Kidney epithelial cell (primary cell): ENCODE data around the gene MAGEF1. TPM values are rescaled to one million over a fixed set of nuclear protein-coding genes. Genes with fewer than 3 reads are reported as not detected.
"Not testable (repeated sequence)": the region's sequence is repeated elsewhere in the genome, so short reads cannot be mapped to it uniquely, and the experiment has no call there.

Experiments used
- DNase-seq: peaks from one replicate; pipeline ENCODE4 v3.0.0-alpha.2; 2010; ENCODE audit warnings: low read depth
- H3K27me3 ChIP-seq: 2 replicates; pipeline ENCODE4 v1.6.0; 2011; ENCODE audit warnings: low read length; ENCODE audit not compliant: control insufficient read depth, insufficient read depth
- H3K36me3 ChIP-seq: 2 replicates; pipeline ENCODE4 v1.5.1; 2011; ENCODE audit warnings: low read length; ENCODE audit not compliant: control insufficient read depth, insufficient read depth
- H3K4me3 ChIP-seq: 2 replicates; pipeline ENCODE4 v1.5.1; 2011; ENCODE audit warnings: low read depth, mild to moderate bottlenecking, control low read depth, low read length
- CTCF ChIP-seq: IDR thresholded peaks from 2 replicates; pipeline ENCODE4 v1.5.1; 2011; ENCODE audit warnings: mild to moderate bottlenecking, moderate library complexity, low read length, control low read depth, inconsistent platforms; ENCODE audit not compliant: insufficient read depth, poor library complexity, severe bottlenecking
- total RNA-seq: library from RNA; depleted of rRNA; stranded (reverse); fragments of >200 nt; gene quantifications from 2 replicates; pipeline ENCODE4 v1.2.3, GENCODE V29; 2015

Gene MAGEF1
- total RNA-seq, 1 donor from 2014 or later = 48.0 TPM

- H3K27me3 ChIP-seq = peaks cover 7% of the 10 kb centered on the region
- DNase-seq = no peak
- no peaks in the 10 kb centered on the region for H3K36me3 ChIP-seq
- H3K4me3 ChIP-seq = no peak overlapping the region
- no peak for TF ChIP-seq CTCF
Observed at GRCh38 chr3:184734903-184735701, 23.2 kb upstream of the MAGEF1 start.

GRCh38 chr3:184733971-184734608, 22.2 kb upstream of the MAGEF1 start:
- DNase-seq = no peak
- H3K27me3 ChIP-seq = peaks cover 7% of the 10 kb centered on the region
- no peak for TF ChIP-seq CTCF
- no peaks in the 10 kb centered on the region for H3K36me3 ChIP-seq
- no peak overlapping the region for H3K4me3 ChIP-seq

GRCh38 chr3:184733181-184733580, 21.3 kb upstream of the MAGEF1 start:
- no peak for DNase-seq
- no peak overlapping the region for H3K4me3 ChIP-seq
- no peak for TF ChIP-seq CTCF
- H3K27me3 ChIP-seq = peaks cover 7% of the 10 kb centered on the region
- H3K36me3 ChIP-seq = no peaks in the 10 kb centered on the region

- DNase-seq = no peak
- Histone ChIP-seq H3K36me3 (no peaks in the 10 kb centered on the region), H3K27me3 (peaks cover 7% of the 10 kb centered on the region), H3K4me3 (no peak overlapping the region)
- no peak for TF ChIP-seq CTCF
Observed at GRCh38 chr3:184731786-184732537, 20.1 kb upstream of the MAGEF1 start.

GRCh38 chr3:184730924-184731323, 19.1 kb upstream of the MAGEF1 start:
- H3K27me3 ChIP-seq = peaks cover 7% of the 10 kb centered on the region
- no peak overlapping the region for H3K4me3 ChIP-seq
- no peaks in the 10 kb centered on the region for H3K36me3 ChIP-seq
- TF ChIP-seq CTCF = no peak
- DNase-seq = no peak

- H3K4me3 ChIP-seq, H3K36me3 ChIP-seq, DNase-seq, H3K27me3 ChIP-seq: not testable (repeated sequence)
Observed at GRCh38 chr3:184729154-184729553, 17.3 kb upstream of the MAGEF1 start.
